HG03159 (cell line): ENCODE measurements around the gene MICAL2.

Source experiments
- ATAC-seq: cut with Tn5 transposase; IDR thresholded peaks from one replicate; pipeline ENCODE4 v1.9.1; 2021; ENCODE audit warnings: mild to moderate bottlenecking, moderate library complexity; ENCODE audit not compliant: unreplicated experiment

Gene MICAL2

DNA sequence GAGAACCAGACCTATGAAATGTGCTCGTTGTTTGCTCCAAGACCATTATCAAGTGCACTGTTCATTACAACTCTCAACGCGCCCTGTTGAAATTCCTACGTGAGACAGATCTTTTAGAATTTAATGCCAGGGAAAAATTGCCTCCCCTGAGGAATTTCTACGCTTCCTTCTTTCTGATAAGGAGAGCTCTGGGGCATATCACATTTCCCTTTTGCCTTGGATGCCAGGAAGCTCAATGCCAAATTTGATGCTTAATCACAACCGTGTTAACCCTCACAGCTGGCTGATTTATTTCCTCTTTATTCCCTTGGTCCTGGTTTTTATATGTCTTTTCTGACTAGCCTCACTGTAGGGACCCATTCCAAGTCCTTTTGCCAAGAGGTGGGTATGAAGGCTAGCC, 109.4 kb downstream of the MICAL2 start:
- ATAC-seq, result no peak

DNA sequence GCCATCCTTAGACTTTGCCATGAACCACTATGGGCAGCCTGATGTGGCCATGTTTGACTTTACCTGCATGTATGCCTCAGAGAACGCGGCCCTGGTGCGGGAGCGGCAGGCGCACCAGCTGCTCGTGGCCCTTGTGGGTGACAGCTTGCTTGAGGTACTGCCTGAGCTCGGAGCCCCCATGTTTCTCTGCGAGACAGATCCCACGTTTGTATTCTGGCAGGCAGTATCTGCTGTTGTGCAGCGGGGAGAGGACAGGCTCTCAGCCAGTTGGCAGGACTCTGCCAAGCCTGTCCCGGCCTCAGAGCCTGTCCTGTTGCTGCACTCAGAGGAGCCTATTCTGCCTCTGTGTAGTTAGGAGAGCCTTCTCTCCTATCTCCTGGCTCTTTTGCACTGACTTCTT, 109.9 kb downstream of the MICAL2 start:
- ATAC-seq, result no peak

DNA sequence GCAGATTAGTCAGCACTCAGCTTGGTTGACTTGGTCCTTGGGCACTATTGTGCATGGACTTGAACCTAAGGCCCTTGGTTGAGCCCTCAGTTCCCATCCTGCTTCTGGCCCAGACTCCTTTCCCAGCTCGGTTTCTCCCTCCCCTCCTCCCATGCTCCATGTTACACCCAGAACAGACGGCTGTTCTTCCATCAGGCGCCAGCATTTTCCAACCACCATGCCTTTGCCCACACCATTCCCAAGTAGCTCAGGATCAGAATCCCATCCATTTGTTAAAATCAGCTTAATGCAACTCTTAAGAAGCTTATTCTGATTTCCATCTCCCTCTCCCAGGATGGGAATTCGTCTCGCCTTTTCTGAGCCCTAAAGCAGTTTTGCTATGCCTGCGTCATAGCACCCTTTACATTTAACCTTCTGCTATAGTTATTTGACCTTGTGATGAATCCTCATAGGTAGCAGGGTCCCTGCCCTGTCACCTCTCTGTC, 110.7 kb downstream of the MICAL2 start:
- ATAC-seq, result no peak

DNA sequence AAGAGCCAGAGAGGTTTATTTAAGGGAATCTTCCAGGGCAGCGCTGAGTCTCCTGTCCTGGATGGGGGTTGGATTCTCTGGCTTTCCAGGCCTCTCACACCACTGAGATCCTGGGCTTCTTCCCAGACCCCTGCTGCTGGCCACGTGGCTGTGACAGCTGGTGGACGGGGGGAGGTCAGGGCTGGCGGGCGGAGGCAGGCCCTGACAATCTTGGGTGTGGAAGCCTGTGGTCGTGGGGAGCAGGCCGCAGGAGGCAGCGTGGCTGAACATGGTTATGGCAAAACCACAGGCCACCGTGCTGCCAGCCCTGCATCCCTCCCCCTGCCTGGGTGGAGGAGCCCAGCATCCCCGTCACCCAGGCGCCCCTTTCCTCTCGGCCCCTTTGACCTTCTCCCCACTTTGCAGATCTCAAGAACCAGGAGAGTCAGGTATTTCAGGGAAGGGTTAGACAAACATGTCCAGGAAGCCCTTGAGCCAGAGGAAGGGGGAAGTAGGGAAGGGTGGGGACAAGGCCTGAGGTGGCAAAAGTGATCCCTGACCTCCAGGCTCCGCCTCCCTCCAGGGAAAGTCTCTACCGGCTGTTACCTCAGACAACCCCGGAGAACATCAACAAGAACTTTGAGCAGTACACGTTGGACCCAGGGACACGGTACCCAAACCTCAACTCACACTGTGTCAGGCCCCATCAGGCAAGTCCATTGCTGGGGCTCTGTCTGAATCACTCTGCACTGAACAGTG, 111.8 kb downstream of the MICAL2 start:
- ATAC-seq, result no peak

DNA sequence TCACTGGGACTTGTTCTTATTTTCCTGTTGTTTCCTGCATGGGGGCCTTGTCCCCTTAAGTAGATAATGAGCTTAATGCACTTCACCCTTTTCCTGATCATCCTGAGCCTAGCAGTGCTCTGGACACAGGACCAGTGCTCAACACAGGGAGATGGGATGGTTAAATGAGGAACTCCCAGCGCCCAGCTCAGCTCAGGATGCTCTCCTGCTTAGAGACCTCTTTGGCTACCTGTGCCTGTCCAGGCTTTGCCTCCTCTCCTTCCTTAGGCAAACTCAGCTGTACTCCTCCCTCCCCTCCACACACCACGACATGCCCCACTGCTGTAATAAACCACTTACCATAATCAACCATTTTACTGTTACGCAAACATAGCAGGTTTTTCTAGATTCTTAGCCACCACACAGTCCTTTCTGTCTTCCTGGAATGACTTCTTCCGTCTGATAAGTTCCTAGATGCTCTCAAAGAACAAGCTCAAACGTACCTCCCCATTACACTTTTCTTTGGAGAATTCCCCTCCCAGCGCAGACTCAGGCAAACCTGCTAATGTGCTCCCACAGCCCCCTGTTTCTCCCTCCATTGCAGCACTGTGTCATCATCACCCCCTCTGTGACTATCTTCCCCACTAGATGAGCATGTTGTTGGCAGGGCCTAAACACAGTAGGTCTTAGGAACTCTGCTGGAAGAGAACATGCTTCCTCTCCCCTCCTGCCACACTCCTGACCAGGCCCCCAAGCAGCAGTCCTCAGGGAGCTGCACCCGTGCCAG, 113.6 kb downstream of the MICAL2 start:
- ATAC-seq, result peak; percentile 2

DNA sequence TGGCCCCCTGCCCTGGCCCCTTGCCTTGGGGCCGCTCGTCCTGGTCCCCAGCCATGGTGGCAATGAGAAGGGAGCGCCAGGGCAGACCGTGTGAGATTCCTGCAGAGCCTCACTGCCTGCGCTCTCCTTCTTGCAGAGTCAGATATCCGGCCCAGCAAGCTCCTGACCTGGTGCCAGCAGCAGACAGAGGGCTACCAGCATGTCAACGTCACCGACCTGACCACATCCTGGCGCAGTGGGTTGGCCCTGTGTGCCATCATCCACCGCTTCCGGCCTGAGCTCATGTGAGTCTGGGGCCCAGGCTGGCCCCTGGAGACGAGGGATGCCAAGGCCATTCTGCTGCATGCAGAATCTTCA, 114.1 kb downstream of the MICAL2 start:
- ATAC-seq, result peak; percentile 97

DNA sequence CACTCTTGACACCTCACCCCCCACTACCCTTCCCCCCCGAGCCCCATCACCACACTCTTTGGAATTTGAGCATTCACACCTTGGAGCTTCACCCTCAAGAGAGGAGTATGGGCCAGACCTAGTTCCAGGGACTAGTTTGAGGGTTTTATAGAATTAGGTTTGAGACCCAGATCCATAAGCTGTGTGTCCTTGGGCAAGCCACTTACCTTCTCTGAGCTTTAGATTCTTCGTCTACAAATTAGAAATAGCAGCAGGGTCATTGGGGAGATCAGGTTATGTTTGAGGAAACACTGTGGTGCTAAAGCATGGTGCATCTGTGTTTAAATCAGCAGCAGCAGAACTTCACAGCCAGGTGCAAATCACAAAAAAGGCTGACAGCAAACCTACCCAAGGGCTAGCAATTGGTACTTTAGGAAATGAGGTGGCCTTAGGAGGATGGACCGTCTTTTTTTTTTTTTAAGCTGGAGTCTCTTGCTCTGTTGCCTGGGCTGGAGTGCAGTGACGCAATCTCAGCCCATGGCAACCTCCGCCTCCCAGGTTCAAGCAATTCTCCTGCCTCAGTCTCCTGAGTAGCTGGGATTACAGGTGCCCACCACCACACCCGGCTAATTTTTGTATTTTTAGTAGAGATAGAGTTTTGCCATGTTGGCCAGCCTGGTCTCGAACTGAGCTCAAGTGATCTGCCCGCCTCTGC, 114.8 kb downstream of the MICAL2 start:
- no peak for ATAC-seq

DNA sequence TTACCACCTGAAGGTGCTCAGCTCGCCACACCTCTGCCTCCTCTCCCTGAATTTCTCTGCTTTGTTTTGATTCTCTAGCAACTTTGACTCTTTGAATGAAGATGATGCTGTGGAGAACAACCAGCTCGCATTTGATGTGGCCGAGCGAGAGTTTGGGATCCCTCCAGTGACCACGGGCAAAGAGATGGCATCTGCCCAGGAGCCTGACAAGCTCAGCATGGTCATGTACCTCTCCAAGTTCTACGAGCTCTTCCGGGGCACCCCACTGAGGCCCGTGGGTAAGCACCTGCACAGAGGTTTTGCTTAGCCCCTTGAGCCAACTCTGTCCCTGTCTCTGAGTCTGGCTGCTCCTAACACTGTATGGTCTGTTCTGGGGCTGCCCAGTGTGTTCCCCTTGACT, 115.7 kb downstream of the MICAL2 start:
- ATAC-seq, result no peak

DNA sequence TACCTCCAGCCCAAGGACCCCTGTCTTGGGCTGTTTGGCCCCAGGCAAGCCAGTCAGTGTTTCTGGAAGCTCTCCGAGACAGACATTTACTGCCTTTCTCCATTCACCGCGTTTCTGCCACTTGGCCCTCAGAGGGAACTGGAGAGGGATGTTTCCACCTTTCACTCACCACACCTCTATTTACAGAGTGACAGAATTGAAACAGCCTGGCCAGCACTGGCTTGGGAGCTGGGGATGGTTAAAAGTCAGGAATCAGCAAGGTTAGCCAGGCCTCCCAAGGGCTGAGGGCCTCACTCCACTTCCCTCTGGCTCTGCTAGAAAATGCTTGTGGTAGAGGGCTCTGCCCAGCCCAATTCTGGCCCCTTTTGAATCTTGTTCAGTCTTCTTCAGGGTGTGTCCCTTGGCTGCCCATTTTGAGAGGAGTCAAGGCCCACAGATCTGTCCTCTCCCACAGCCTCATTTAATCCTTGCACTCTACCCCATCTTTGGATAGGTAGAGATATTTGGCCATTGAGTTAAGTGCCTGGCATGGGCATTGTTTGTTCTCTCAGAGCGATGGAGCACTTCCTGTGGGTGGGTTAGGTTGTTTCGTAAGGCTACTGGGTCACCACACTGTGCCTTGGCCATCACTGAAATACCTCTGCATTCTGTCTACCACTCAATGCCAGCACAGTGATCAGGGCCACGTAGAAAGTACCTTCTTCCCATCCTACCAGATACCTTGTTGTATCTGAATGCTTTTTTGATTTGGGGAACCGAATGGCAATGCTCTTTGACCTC, 119.2 kb downstream of the MICAL2 start:
- no peak for ATAC-seq

DNA sequence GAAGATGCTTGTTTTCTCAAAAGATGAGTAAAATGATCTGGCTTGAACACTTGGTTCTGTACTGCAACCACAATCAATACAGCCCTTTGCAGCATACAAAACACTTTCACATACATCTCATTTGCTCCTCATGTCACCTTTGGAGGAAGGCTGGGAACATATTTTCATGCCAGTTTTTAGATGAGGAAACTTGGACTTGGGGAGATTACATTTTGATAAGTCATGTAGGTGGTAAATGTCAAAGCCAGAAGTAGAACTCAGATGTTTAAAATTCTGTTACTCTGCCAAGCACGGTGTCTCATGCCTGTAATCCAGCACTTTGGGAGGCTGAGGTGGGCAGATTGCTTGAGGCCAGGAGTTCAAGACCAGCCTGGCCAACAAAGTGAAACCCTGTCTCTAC, 121.8 kb downstream of the MICAL2 start:
- no peak for ATAC-seq

DNA sequence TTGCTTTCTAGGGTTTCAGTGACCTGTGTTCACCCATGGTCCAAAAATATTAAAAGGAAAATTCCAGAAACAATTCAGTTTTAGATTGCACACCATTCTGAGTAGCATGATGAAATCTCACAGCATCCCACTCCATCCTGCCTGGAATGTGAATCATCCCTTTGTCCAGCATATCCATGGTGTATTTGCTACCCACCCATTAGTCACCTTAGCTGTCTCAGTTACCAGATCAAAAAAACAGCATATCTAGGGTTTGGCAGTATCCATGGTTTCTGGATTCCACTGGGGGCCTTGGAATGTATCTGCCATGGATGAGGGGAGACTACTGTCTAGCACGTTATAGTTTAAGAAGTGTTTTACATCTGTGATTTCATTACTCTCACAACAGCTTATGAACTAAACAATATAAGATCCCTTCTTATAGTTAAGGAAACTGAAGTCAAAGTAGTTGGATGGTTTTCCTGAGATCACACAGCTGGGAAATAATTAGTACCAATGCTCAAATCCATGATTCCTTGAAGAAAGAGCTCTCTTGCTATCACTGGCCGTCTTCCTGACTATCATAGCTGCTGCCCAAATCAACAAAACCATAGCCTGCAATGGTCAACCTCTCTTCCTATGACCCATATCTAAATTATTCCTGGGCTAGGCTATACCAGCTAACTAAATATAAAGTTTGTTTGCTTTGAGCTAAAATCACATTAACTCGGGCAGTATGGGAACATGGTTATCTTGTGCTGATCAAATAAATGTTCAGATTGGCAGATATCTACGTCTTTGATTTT, 122.6 kb downstream of the MICAL2 start:
- ATAC-seq, result no peak

DNA sequence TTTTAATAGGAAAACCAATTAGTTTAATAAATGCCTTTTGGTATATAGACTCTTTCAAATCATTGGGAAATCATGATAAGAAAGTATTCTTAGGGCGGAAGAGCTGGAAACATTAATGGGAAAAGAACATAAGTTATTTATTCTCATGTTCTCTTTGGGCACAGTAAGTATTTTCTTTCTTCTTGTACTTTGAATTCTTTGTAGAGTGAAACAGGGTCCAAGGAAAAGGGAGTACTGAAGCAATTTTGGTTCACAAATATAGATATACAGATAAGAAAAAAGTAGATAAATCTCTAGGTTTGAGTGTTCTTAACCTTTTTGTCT, 123.2 kb downstream of the MICAL2 start:
- ATAC-seq, result no peak

DNA sequence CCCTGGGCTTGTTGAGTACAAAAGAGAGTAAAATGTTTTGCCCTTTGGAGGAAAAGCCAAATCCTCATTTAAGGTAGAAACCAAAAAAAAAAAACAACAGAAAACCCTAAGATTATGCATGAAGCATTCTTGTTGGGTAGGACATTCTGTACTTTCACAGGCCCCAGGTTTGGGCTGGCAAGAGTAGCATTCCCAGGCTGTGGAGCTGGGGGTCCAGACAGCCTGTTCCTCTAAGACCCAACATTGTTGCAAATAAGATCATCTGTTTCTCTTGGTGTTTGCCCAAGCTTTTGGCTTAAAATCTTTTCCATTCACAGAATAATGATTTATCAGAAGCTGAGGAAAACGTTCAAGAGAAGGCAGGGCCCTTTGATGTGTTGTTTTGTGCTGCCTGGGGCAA, 123.8 kb downstream of the MICAL2 start:
- ATAC-seq, result no peak

DNA sequence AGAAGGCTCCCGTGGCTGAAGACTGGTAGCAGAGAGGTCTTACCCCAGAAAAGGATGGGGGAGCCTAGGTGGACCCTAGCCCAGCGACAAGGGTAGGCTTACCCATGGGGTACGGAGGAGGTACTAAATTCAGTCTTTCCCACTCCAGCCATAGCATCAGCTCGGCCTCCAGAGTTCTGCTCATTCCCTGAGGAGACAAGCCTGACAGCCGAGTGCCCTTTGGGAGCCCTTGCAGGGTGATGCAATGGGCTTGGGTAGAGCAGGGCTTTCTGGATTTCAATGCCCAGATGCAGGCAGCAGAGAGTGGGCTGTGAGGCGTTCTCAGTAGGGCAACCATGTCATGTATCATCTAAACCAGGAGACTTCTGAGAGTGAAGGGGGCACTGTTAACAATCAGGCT, 124.7 kb downstream of the MICAL2 start:
- no peak for ATAC-seq

DNA sequence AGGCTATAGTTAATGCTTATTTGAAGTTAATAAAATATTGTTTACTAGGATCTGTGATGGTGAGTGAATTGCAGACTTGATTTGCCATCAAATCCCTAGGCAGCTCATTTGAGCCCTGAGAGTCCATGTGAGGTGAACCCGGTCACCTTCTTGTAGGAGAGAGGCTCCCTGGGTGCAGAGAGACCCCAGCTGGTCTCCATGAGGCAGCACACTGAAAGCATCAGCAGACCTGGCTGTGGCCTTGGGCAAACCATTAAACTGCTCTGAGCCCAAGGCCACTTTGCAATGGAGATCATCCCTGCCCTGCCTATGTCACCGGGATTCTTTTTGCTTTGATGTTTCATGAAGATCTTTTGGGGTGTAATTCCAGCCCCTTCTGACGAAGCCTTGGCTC, 125.2 kb downstream of the MICAL2 start:
- ATAC-seq, result peak; percentile 2

DNA sequence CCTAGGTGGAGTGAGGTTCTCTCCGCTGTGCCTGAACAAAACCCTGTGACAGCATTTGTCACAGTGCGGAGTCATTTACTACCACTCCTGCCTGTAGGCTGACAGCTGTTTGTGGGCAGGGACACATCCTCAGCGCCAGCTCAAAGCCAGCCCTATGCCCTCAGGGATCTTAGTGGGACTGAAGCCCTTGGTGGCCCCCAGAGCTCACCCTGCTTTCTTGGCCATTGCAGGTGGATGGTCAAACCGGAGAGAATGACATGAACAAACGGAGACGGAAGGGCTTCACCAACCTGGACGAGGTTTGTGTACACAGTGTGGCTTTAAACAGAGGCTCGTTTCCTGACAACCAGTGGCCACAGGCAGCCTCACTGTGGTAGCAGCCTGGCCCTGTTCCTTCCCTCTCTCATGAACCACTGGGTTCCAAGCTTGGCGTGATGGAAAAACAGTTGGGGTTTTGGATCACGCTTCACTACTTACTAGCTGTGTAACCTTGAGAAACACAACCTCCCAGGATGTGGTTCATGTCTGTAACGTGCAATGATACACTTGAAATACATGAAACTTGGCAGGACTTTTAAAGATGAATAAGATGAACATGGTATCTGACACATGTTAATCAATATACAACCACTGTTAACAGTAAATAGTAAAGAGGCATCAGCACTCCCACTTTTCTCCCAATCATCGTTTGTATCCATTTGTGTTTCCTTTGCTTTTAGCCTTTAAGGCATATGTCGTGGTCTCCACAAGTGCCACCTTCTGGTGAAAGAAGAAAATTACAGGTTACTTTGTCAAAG, 125.8 kb downstream of the MICAL2 start:
- peak; percentile 82 for ATAC-seq

DNA sequence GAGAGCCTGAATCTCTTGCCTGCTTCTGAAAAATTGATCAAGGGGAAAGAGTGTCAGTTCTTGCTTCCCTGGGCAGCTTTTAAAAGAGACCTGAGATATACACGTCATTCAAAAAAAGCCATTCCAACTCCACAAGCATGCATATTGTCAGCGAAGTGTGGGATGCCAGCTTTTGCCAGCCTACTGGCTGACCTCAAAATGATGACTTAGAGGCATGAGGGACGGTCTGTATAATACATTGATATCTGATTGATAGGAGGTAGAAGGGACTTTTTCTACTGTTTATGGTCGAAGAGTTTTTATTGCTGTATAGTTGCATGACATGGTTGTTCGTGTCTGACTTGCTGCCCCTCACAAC, 126.3 kb downstream of the MICAL2 start:
- no peak for ATAC-seq

DNA sequence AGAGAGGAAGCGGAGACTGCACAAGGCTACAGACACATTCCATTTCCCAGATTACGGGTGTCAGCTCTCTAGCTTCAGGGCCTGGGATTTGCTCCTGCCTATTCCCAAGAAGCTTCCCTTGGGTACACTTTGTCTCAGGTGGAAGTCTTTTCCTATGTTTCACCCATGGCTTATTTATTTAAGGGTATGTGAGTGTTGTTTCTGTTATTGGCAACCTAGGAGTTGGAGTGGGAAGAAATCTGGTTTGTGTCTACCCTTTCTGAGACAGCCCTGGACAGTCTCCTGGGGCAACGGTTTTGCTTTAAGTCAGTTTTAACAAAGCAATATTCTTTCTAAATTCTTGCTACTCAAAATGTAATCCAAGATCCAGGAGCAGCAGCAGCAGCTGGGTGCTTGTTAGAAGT, 127.0 kb downstream of the MICAL2 start:
- ATAC-seq, result no peak

DNA sequence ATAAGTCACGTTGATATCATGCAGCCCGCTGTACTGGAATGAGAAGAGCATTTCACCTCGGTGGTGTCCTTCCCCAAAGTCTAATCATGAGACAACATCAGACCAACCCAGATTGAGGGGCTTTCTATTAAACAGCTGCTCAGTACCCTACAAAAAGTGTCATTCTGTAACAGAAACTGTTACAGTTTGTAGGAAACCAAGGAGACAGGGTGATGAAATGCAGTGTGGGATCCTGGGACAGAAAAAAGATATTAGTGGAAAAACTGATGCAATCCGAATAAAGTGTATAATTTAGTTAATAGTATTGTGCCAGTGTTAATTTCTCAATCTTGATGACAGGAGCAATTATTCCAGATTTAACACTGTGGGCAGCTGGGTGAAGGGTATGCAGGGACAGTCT, 128.0 kb downstream of the MICAL2 start:
- ATAC-seq, result no peak

DNA sequence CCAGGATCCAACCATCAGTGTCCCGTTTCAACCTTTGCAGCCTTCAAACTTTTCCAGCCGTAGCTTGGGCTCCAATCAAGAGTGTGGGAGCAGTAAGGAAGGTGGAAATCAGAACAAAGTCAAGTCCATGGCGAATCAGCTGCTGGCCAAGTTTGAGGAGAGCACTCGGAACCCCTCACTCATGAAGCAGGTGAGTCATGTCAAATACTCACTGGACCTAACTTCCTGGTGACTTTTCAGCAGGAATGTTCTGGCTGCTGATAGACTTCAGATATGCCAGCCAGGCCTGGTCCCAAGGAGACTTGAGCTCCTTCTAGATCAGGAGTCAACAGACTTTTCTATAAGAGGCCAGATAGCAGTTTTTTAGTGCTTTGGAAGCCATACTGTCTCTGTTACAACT, 129.0 kb downstream of the MICAL2 start:
- ATAC-seq, result no peak
